Left ventricle myocardium inferior (tissue), 1 donor: ENCODE results near the gene PLEKHB1. TPM values are rescaled to one million over a fixed set of nuclear protein-coding genes. Genes with fewer than 3 reads are reported as not detected.
A peak's percentile ranks its signal among the peaks of the same experiment; 100 is the strongest.
"Not testable (repeated sequence)": the region's sequence is repeated elsewhere in the genome, so short reads cannot be mapped to it uniquely, and the experiment has no call there.

Source experiments
- DNase-seq: peaks from one replicate; pipeline ENCODE4 v3.0.0-alpha.2; 2020
- H3K27ac ChIP-seq: fragments of 200-600 bp; replicated peaks from 2 replicates; pipeline ENCODE4 v1.8.0; 2021
- H3K27me3 ChIP-seq: fragments of 200-600 bp; 2 replicates; pipeline ENCODE4 v1.8.0; 2021; ENCODE audit warnings: low read depth
- H3K36me3 ChIP-seq: fragments of 200-600 bp; 2 replicates; pipeline ENCODE4 v1.8.0; 2021
- H3K4me1 ChIP-seq: fragments of 200-600 bp; 2 replicates; pipeline ENCODE4 v1.8.0; 2021
- H3K4me3 ChIP-seq: fragments of 200-600 bp; 2 replicates; pipeline ENCODE4 v1.8.0; 2021; ENCODE audit warnings: mild to moderate bottlenecking, moderate library complexity
- H3K9me3 ChIP-seq: fragments of 200-600 bp; replicated peaks from 2 replicates; pipeline ENCODE4 v1.8.0; 2021
- CTCF ChIP-seq: fragments of 200-600 bp; IDR thresholded peaks from 2 replicates; pipeline ENCODE4 v1.8.0; 2021; ENCODE audit warnings: antibody characterized with exemption, mild to moderate bottlenecking, borderline replicate concordance
- intact Hi-C: fragments of 100-400 bp; cut with micrococcal nuclease; formaldehyde crosslinking; loops from one replicate; pipeline ENCODE4 v1.11.0; 2022
- total RNA-seq: library from RNA; stranded (reverse); fragmentation: NEBNext Ultra II Directional; extraction: Animal tissue kit (Norgen Biotek cat#: 25700); gene quantifications from one replicate; pipeline ENCODE4 v1.2.1, GENCODE V29; 2021
- donor health status: DM: no; HTN: yes; CAD: no; lungs with severe emphysema.

The PLEKHB1 gene
- total RNA-seq, 1 donor from 2014 or later: 22.4 TPM

GRCh38 chr11:73663604-73664495 lies 17.5 kb downstream of the PLEKHB1 start:
- no peaks in the 10 kb centered on the region for H3K9me3 ChIP-seq
- H3K27ac ChIP-seq: peak overlapping the region; percentile 28
- TF ChIP-seq CTCF: no peak
- peaks cover 32% of the 10 kb centered on the region for H3K4me1 ChIP-seq
- no peaks in the 10 kb centered on the region for H3K27me3 ChIP-seq
- no peaks in the 10 kb centered on the region for H3K36me3 ChIP-seq
- DNase-seq: no peak
- intact Hi-C loops: loop anchor here (5.0 kb wide), 2 partner anchors 37 to 252 kb away; no protein-coding TSS in a partner anchor
- no peak overlapping the region for H3K4me3 ChIP-seq

- Histone ChIP-seq H3K4me3 (no peak overlapping the region), H3K36me3 (no peaks in the 10 kb centered on the region), H3K9me3 (no peaks in the 10 kb centered on the region), H3K4me1 (peaks cover 32% of the 10 kb centered on the region), H3K27me3 (no peaks in the 10 kb centered on the region), H3K27ac (peak overlapping the region; percentile 17)
- intact Hi-C loops: loop anchor here (5.0 kb wide), 2 partner anchors 38 to 253 kb away; no protein-coding TSS in a partner anchor
- no peak for TF ChIP-seq CTCF
- no peak for DNase-seq
These were observed 18.5 kb downstream of the PLEKHB1 start for GRCh38 chr11:73664877-73665276.

GRCh38 chr11:73667891-73668290 lies 21.5 kb downstream of the PLEKHB1 start:
- no peak for DNase-seq
- Histone ChIP-seq H3K4me3 (no peak overlapping the region), H3K27ac (no peak overlapping the region), H3K36me3 (no peaks in the 10 kb centered on the region), H3K27me3 (no peaks in the 10 kb centered on the region), H3K9me3 (no peaks in the 10 kb centered on the region), H3K4me1 (peaks cover 34% of the 10 kb centered on the region)
- intact Hi-C loops: no loop called here
- TF ChIP-seq CTCF: no peak

- Histone ChIP-seq H3K4me3 (no peak overlapping the region), H3K27ac (peak overlapping the region; percentile 68), H3K36me3 (peaks cover 15% of the 10 kb centered on the region), H3K4me1 (peaks cover 12% of the 10 kb centered on the region), H3K27me3 (no peaks in the 10 kb centered on the region), H3K9me3 (no peaks in the 10 kb centered on the region)
- DNase-seq: no peak
- TF ChIP-seq CTCF: no peak
- intact Hi-C loops: no loop called here
These were observed 24.4 kb downstream of the PLEKHB1 start for GRCh38 chr11:73670808-73671207.

- intact Hi-C loops: no loop called here
- Histone ChIP-seq H3K27me3 (no peaks in the 10 kb centered on the region), H3K27ac (peak overlapping the region; percentile 68), H3K4me3 (no peak overlapping the region), H3K36me3 (peaks cover 19% of the 10 kb centered on the region), H3K4me1 (peaks cover 12% of the 10 kb centered on the region), H3K9me3 (no peaks in the 10 kb centered on the region)
- no peak for TF ChIP-seq CTCF
- DNase-seq: peak; percentile 31
These were observed 25.3 kb downstream of the PLEKHB1 start for GRCh38 chr11:73671701-73672100.

- H3K4me1 ChIP-seq, DNase-seq, H3K9me3 ChIP-seq, H3K4me3 ChIP-seq, intact Hi-C loops, H3K27me3 ChIP-seq, H3K27ac ChIP-seq: not testable (repeated sequence)
- peaks cover 49% of the 10 kb centered on the region for H3K36me3 ChIP-seq
These were observed 30.2 kb downstream of the PLEKHB1 start for GRCh38 chr11:73676552-73676951.
